Omental fat pad (tissue), 4 donors: ENCODE measurements around the gene PVR. TPM values are rescaled to one million over a fixed set of nuclear protein-coding genes. Genes with fewer than 3 reads are reported as not detected.

ENCODE experiments used
- ATAC-seq: fragments of 150-250 bp; one replicate; pipeline ENCODE4 v1.9.1; 2016; ENCODE audit warnings: mild to moderate bottlenecking, moderate library complexity; ENCODE audit not compliant: low FRiP score
- DNase-seq: peaks from one replicate; pipeline ENCODE4 v3.0.0-alpha.2; 2019; ENCODE audit warnings: low spot score
- total RNA-seq, 4 donors: library from RNA; depleted of rRNA; stranded (reverse); fragments of >200 nt; gene quantifications; one replicate each; pipeline ENCODE4 v1.1.0, GENCODE V29; 2016
- TF ChIP-seq, protein P1 (sequence below), 3 donors: fragments of 450-650 bp; IDR thresholded peaks; one replicate each; pipeline ENCODE4 v1.5.1; 2016 to 2017; ENCODE audit warnings: antibody characterized with exemption in 3 of 3, mild to moderate bottlenecking in 3 of 3, moderate library complexity in 2 of 3

The PVR gene
- total RNA-seq, 4 donors from 2014 or later, result 17.0 to 93.9 (median 28.6) TPM

DNA sequence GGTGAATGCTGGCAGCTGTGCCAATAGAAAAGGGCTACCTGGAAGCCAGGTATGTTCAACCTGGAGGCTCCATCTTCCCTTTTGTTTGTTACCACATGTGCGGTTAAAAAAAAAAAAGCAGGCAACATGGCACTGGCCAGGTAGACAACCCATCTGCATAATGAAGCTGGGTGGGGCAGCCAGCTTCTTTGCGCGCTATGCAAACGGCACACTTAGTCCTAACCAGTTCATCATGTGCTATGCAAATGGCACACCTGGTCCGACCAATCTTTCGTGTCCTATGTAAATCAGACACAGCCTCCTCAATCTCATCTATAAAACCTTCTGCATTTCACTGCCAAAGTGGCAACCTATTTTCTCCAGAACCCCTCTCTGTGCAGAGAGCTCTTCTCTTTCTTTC, 41.6 kb upstream of the PVR start:
- DNase-seq (no peak), ATAC-seq (no peak)
- TF ChIP-seq, protein P1, sequence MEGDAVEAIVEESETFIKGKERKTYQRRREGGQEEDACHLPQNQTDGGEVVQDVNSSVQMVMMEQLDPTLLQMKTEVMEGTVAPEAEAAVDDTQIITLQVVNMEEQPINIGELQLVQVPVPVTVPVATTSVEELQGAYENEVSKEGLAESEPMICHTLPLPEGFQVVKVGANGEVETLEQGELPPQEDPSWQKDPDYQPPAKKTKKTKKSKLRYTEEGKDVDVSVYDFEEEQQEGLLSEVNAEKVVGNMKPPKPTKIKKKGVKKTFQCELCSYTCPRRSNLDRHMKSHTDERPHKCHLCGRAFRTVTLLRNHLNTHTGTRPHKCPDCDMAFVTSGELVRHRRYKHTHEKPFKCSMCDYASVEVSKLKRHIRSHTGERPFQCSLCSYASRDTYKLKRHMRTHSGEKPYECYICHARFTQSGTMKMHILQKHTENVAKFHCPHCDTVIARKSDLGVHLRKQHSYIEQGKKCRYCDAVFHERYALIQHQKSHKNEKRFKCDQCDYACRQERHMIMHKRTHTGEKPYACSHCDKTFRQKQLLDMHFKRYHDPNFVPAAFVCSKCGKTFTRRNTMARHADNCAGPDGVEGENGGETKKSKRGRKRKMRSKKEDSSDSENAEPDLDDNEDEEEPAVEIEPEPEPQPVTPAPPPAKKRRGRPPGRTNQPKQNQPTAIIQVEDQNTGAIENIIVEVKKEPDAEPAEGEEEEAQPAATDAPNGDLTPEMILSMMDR (IDR thresholded peaks at IDR 0.05), result no peak

DNA sequence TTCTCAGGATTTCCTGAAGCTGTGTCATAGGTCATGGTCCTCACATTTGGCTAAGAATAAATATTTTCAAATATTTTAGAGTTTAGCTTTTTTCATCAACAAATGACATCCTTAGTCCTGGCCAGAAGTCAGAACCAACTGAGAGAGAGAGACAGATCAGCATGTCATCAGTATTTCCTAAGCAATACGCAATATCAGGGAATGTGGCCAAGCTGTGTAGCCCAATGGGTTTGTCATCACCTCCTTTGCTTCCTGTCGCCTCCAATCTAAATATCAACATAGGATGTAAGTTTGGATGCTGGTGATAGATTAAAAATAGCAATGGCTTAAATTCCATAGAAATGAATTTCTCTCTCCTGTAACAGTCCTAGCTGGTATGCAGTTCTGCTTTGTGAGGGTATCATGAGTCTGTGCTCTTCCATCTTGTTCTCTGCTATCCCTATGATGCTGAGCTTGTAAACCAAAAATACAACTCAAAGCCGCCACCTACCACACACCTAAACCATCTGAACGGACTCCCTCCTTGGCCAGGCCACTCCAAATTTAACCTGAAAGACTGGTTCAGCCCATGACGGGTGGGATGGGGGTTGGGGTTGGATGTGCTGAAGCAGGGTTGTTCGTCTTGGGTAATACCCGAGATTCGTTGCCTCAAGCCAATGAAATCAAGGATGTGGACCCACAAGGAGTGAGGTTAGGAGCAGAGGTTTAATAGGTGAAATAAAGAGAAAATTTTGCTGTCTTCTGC, 40.3 kb upstream of the PVR start:
- TF ChIP-seq, protein P1 (IDR thresholded peaks at IDR 0.05), result no peak
- ATAC-seq, result no peak
- DNase-seq, result no peak

DNA sequence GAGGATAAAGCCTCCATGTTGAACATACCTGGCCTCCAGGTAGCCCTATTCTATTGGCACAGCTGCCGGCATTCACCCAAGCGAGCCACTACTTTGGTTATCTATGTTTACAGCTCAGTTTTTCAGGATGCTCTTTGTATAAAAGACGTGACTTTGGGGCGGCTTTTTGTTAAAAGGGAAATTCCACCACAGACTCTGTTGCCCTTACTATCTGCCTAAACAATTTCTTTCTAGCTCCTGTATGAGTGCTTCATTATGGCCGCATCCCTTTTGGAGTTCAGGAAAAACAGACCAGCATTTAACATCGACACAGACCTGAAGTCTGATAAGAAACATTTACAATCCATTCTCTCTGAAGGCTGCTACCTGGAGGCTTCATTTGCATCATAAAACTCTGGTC, 39.5 kb upstream of the PVR start:
- ATAC-seq, result no peak
- TF ChIP-seq, protein P1 (IDR thresholded peaks at IDR 0.05), result no peak
- DNase-seq, result no peak

DNA sequence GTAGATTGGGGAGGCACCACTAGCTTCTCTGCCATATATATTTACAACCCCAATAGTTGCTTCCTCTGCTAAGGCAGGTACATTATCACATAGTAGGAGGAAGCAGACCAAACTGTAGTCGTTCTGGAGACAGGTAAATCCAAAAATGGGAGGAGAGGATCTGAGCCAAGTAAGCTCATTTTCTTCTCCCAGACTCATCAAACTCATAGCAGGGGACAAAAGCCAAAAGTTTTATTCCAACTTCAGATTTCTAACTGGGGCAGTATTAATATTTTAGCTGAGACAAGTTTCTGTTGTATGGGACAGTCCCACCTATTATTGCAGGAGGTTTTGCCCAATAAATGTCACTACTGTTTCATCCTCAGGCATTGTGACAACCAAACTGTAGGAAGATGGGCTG, 38.2 kb upstream of the PVR start:
- ATAC-seq (no peak), DNase-seq (no peak)
- TF ChIP-seq, protein P1 (IDR thresholded peaks at IDR 0.05), result no peak

DNA sequence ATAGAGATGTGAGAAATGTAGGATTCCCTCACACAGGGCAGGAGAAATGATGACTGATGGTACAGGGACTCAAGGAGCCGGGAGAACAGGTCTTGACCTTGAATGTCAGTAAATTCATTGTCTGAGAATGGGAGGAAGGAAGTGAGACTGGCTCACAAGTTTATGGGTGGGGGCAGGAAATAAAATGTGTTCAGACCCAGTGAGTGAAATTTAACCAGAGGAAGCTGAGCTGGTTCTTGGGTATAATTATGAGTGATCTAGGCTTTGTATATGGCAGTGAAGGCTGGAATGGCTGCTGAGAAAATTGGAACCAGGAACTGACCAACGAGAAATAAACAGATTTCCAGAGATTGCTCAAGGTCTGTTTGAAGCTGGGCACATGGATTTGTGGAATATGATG, 36.7 kb upstream of the PVR start:
- TF ChIP-seq, protein P1 (IDR thresholded peaks at IDR 0.05), result no peak
- DNase-seq, result no peak
- no peak for ATAC-seq

DNA sequence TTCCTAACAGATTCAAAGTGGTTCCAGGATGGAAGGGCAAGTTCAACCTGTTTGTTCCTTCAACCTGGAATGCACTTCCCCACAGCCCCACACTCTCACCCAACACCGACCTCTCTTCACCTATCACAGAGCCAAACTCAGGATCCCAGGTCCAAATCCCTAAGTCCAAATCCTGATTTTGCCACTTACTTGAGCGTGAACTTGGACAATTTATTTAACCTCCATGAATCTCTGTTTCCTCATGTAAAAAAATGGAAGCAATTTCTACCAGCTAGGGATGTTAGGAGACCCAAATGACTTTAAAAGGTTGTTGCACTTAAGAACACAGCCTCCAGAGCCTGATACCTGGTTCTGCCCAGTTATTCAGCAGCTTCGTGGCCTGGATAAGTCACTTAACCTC, 35.8 kb upstream of the PVR start:
- no peak for DNase-seq
- TF ChIP-seq, protein P1 (IDR thresholded peaks at IDR 0.05), result no peak

DNA sequence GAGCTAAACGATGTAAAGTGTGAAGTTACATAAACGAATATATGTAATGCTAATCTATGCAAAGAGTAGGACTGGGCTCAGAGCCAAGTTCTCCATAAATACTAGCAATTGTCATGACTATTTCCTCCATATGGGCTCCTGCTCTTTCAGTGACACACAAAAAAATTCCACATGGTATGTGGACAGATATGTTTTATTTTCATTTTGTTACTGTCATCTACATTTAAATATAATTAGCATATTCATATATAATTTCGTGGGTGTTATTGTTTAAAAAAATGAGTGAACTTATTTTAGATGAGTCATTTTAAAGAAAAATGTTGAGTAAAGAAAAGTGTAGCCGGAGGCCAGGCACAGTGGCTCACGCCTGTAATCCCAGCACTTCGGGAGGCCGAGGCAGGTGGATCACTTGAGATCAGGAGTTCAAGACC, 35.3 kb upstream of the PVR start:
- no peak for ATAC-seq
- TF ChIP-seq, protein P1 (IDR thresholded peaks at IDR 0.05), result no peak
- DNase-seq, result no peak

More for the DNA sequence above, 35.8 kb upstream of the PVR start:
- ATAC-seq, result no peak
